ENCODE measurements around the gene CYB5RL.

CYB5RL gene

GRCh38 chr1:54156201-54156600, 43.6 kb downstream of the CYB5RL start:
- ChIA-PET POLR2A (no interaction called here), CTCF (no interaction called here)
- TF ChIP-seq, protein P1, sequence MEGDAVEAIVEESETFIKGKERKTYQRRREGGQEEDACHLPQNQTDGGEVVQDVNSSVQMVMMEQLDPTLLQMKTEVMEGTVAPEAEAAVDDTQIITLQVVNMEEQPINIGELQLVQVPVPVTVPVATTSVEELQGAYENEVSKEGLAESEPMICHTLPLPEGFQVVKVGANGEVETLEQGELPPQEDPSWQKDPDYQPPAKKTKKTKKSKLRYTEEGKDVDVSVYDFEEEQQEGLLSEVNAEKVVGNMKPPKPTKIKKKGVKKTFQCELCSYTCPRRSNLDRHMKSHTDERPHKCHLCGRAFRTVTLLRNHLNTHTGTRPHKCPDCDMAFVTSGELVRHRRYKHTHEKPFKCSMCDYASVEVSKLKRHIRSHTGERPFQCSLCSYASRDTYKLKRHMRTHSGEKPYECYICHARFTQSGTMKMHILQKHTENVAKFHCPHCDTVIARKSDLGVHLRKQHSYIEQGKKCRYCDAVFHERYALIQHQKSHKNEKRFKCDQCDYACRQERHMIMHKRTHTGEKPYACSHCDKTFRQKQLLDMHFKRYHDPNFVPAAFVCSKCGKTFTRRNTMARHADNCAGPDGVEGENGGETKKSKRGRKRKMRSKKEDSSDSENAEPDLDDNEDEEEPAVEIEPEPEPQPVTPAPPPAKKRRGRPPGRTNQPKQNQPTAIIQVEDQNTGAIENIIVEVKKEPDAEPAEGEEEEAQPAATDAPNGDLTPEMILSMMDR (IDR thresholded peaks at IDR 0.05; ENCODE audit: insufficient read depth, low read length, missing control alignments) = no peak
- DNase-seq (ENCODE audit: low read depth, low spot score) = no peak
- no peak overlapping the region for H3K4me3 ChIP-seq (ENCODE audit: low read depth, low read length)

- ChIA-PET CTCF (interaction anchor here (0.8 kb wide), 1 partner anchor 10 kb away, joined by 3 read pairs; no protein-coding TSS in a partner anchor), POLR2A (interaction anchor here (0.8 kb wide), 2 partner anchors 15 to 46 kb away, joined by 3 read pairs; partner anchors contain the start of genes CYB5RL and MRPL37)
- no peak for DNase-seq (ENCODE audit: low read depth, low spot score)
Measured at GRCh38 chr1:54153535-54154439, 46.0 kb downstream of the CYB5RL start.

GRCh38 chr1:54152696-54153095, 47.1 kb downstream of the CYB5RL start, which contains the start of gene CDCP2:
CDCP2 (minus strand) TSS chr1:54153000; CDS start chr1:54152922, 78 bp downstream.
- TF ChIP-seq, protein P1 (IDR thresholded peaks at IDR 0.05; ENCODE audit: insufficient read depth, low read length, missing control alignments) = no peak
- no peak for DNase-seq (ENCODE audit: low read depth, low spot score)
- POLR2A ChIA-PET = no interaction called here
- CTCF ChIA-PET = no interaction called here
- no peak within 1 kb of the TSS for H3K4me3 ChIP-seq (ENCODE audit: low read depth, low read length)

More at GRCh38 chr1:54153535-54154439, 46.0 kb downstream of the CYB5RL start:
- TF ChIP-seq, protein P1 (IDR thresholded peaks at IDR 0.05; ENCODE audit: insufficient read depth, low read length, missing control alignments) = no peak
- H3K4me3 ChIP-seq (ENCODE audit: low read depth, low read length) = no peak overlapping the region

DNA sequence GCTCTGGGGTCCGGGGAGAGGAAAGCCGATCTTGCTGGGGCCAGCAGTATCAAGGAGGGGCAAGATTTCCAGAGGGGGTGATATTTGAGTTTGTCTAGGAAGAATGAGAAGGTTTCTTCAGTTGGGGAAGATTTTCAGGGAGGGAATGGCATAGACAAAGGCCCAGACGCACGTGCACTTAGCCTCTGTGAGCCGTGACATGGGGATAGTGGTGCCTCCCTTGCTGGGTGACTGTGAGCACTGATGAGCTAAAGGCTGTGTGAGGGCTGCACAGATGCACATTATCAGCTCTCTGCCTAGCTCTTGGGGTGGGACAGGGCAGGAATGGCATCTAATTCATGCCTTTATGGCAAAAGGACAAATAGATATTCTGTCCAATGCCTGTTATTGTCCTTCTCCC, 48.8 kb downstream of the CYB5RL start:
- DNase-seq (ENCODE audit: low read depth, low spot score) = no peak
- ChIA-PET CTCF (no interaction called here), POLR2A (interaction anchor here (0.5 to 0.6 kb wide), 2 partner anchors 12 to 84 kb away, joined by 3 read pairs; no protein-coding TSS in a partner anchor)
- H3K4me3 ChIP-seq (ENCODE audit: low read depth, low read length) = no peak overlapping the region
- TF ChIP-seq, protein P1 (IDR thresholded peaks at IDR 0.05; ENCODE audit: insufficient read depth, low read length, missing control alignments) = no peak
